Peyer's patch (tissue), 4 donors: Measurements from ENCODE around the gene SLC7A5.

Experiments
- POLR2A ChIP-seq, 2 donors: fragments of 450-650 bp; IDR thresholded peaks; one replicate each; pipeline ENCODE4 v1.5.1; 2017; ENCODE audit warnings: antibody characterized with exemption in 2 of 2, mild to moderate bottlenecking in 2 of 2, moderate library complexity in 2 of 2
- TF ChIP-seq, protein P1 (sequence below), 6 experiments: fragments of 450-650 bp in 4 of 6; fragments of 200-600 bp in 2 of 6; sonication (generic) in 1 of 6; IDR thresholded peaks; one replicate each; pipeline ENCODE4 v1.5.1; 2017 to 2019; ENCODE audit warnings: antibody characterized with exemption in 6 of 6, mild to moderate bottlenecking in 3 of 6, moderate library complexity in 1 of 6

GRCh38 chr16:87830673-87831420, 38.5 kb downstream of the SLC7A5 start:
- TF ChIP-seq, protein P1, sequence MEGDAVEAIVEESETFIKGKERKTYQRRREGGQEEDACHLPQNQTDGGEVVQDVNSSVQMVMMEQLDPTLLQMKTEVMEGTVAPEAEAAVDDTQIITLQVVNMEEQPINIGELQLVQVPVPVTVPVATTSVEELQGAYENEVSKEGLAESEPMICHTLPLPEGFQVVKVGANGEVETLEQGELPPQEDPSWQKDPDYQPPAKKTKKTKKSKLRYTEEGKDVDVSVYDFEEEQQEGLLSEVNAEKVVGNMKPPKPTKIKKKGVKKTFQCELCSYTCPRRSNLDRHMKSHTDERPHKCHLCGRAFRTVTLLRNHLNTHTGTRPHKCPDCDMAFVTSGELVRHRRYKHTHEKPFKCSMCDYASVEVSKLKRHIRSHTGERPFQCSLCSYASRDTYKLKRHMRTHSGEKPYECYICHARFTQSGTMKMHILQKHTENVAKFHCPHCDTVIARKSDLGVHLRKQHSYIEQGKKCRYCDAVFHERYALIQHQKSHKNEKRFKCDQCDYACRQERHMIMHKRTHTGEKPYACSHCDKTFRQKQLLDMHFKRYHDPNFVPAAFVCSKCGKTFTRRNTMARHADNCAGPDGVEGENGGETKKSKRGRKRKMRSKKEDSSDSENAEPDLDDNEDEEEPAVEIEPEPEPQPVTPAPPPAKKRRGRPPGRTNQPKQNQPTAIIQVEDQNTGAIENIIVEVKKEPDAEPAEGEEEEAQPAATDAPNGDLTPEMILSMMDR (IDR thresholded peaks at IDR 0.05): no peak
- TF ChIP-seq POLR2A (IDR thresholded peaks at IDR 0.05): no peak
